Uterus (tissue), 2 donors: Measurements from ENCODE around the gene ZNF385C.

Source experiments
- POLR2A ChIP-seq, 2 donors: fragments of 450-650 bp; IDR thresholded peaks; one replicate each; pipeline ENCODE4 v1.6.1; 2016; ENCODE audit warnings: antibody characterized with exemption in 2 of 2, mild to moderate bottlenecking in 1 of 2, moderate library complexity in 1 of 2
- TF ChIP-seq, protein P1 (sequence below), 4 experiments: fragments of 200-600 bp in 2 of 4; fragments of 450-650 bp in 2 of 4; sonication (generic) in 2 of 4; IDR thresholded peaks; one replicate each; pipeline ENCODE4 v1.5.1; 2016 to 2019; ENCODE audit warnings: antibody characterized with exemption in 4 of 4, mild to moderate bottlenecking in 2 of 4, moderate library complexity in 1 of 4

DNA sequence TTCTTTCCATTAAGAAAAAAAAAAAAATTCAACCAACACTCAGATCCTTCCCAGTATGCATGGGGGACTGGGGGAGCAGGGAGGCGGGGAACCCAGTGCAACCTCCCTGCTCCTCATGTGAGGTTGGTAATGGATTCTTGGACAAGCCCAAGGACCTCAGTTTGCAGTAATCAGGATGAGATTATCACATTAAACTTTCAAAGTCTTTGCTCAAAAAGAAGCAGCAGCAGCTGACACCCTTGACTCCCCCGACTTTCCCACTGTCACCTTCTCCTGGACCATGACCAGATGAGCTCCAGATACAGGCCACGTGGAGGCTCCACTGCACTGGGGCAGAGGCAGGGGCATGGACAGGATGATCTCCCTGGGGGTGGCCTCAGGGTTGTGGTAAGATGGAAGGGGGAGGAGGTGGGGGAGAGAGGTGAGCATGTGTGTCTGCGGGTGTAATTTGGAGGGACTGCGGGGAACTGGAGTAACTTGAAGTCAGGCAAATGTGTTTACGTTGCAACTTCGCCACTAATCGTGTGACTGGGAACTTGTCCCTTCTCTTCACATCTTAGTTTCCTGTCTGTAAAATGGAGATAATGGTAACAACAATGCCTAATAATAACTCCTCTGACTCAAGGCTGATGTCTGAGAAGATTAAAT is 19.8 kb downstream of the ZNF385C start:
- TF ChIP-seq, protein P1, sequence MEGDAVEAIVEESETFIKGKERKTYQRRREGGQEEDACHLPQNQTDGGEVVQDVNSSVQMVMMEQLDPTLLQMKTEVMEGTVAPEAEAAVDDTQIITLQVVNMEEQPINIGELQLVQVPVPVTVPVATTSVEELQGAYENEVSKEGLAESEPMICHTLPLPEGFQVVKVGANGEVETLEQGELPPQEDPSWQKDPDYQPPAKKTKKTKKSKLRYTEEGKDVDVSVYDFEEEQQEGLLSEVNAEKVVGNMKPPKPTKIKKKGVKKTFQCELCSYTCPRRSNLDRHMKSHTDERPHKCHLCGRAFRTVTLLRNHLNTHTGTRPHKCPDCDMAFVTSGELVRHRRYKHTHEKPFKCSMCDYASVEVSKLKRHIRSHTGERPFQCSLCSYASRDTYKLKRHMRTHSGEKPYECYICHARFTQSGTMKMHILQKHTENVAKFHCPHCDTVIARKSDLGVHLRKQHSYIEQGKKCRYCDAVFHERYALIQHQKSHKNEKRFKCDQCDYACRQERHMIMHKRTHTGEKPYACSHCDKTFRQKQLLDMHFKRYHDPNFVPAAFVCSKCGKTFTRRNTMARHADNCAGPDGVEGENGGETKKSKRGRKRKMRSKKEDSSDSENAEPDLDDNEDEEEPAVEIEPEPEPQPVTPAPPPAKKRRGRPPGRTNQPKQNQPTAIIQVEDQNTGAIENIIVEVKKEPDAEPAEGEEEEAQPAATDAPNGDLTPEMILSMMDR (IDR thresholded peaks at IDR 0.05), result no peak
- no peak for TF ChIP-seq POLR2A (IDR thresholded peaks at IDR 0.05)
